HG03066 (cell line): ENCODE data around the gene PLOD2.

Source experiments
- ATAC-seq: cut with Tn5 transposase; IDR thresholded peaks from one replicate; pipeline ENCODE4 v1.9.1; 2021; ENCODE audit warnings: low read depth; ENCODE audit not compliant: unreplicated experiment

Gene PLOD2

GRCh38 chr3:146104068-146104467 is 56.9 kb downstream of the PLOD2 start:
- no peak for ATAC-seq

DNA sequence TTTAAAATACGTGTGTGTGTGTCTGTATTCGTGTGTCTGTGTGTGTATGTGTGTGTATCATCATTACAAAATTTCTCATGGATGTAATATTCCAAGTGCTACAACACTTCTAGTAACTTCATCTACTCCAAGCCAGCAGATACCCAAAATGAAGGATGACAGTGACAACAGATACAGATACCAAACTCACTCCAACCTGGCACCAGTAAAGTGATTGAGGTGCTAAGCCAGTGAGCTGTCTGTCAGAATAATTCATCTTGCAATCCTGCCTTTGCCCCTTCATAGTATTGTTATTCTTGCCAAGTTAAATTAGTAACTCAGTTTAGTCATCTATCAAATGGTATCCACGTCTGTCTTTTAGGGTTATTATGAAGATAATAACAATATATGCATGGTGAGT is 58.1 kb downstream of the PLOD2 start:
- no peak for ATAC-seq

DNA sequence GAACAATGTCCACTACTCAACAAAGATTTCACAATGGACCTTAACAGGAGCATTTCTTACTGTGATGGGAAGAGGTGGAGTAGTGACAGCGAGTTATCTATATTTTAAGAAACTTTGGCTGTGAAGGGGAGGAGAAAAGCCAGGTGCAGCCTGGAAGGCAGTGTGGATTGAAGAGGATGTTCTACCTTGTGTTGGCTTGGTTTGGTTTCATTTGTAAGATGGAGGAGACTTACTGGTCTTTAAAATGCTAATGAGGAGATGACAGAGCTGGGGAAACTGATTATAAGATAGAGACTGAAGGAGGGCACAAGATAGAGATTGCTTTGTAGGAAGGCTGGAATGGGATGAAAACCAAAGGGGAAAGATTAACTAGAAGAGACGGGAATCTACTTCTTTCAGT is 59.4 kb downstream of the PLOD2 start:
- no peak for ATAC-seq

- no peak for ATAC-seq
Measured at GRCh38 chr3:146100825-146101444, 60.0 kb downstream of the PLOD2 start.

- no peak for ATAC-seq
Measured at GRCh38 chr3:146100180-146100579, 60.8 kb downstream of the PLOD2 start.

GRCh38 chr3:146099316-146099715 is 61.7 kb downstream of the PLOD2 start:
- ATAC-seq: no peak

DNA sequence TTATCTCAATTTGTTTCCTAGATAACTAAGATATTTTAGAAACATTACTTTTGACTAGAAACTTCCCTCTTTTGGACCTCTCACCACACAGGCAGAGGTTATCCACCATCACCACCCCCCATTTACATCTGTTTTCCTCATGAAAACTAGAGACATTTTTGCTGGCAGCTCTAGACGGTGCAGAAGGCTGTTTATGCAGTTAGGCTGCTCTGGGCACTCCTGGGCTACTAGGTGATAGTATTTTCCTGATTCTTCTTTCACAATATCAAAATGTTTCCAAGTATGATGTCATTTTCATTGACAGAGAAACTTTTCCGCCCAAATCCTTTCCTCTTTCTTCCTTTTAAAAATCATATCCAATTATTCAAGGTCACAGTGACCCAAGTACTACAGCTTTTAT is 67.1 kb downstream of the PLOD2 start:
- ATAC-seq: no peak

- no peak for ATAC-seq
Measured at GRCh38 chr3:146092230-146092629, 68.8 kb downstream of the PLOD2 start.

GRCh38 chr3:146091397-146091796 is 69.6 kb downstream of the PLOD2 start:
- ATAC-seq: no peak

GRCh38 chr3:146090521-146090920 is 70.5 kb downstream of the PLOD2 start:
- no peak for ATAC-seq

DNA sequence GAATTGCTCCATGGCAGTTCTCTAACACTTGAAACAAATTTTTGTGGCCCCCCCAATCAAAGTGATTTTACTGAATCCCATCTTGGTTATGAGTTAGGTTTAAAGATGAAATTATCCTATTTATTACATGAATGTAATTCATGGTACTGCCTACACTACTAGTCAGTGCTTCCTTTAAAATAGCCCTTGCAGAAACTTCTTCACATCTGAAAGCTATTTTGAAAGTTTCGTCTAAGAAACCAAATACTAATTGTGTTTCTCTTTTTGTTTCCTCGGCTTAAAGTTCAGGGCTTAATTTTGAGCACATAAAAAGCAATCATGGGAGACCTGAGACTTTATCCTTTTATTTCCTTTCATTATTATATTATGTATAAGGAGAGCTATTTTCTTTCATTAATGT is 72.1 kb downstream of the PLOD2 start:
- no peak for ATAC-seq

DNA sequence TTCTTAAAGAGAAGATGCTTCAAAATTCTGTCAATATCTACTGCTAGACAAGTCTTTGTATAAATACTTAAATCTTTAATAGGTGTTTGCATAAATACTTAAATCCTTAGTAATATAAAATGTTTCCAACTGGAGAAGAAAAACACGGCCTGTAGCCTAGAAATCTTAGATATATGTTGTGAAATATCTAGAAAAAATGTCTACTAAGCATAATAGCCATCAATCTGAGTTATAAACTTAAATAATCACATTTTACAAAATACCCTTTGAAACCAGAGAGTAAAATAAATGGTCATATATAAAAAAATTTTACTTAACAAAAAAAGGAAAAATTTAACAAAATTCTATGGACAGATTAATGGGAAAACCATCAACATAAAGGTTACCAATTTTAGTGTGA is 73.9 kb downstream of the PLOD2 start:
- no peak for ATAC-seq

DNA sequence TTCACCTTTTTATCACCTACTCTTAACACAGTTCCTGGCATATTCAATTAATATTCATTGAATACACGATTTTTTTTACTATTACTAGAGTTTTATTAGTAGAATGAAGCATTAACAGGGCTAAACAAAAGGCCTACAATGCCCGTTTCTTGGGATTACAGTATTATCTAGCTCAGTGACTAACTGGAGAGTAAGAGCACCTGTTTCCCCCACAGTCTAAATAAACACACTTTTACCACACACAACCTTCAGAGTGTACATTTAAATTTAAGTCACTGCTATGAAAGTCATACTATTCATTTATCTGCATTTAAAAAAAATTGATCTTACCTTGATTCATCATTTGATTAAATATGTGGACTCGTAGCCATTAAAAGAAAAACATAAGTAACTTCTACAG is 74.8 kb downstream of the PLOD2 start:
- ATAC-seq: no peak

DNA sequence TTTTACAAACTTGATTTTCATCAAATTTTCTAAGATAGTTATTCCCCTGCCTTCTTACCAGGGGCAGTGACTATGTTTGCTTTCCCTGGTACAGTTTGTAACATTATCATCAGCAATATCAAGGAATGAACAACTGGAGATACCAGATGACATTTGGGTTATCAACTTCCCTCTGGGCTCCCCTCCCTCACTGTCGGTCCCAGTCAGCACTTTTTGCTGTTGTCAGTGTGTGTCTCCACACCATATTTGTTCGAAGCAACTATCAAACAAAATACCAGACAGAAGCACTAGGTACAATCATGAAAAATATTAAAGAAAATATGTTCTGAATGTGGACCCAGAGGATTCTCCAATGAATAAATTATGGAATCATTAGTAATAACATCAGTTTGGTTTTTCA is 75.3 kb downstream of the PLOD2 start:
- no peak for ATAC-seq

DNA sequence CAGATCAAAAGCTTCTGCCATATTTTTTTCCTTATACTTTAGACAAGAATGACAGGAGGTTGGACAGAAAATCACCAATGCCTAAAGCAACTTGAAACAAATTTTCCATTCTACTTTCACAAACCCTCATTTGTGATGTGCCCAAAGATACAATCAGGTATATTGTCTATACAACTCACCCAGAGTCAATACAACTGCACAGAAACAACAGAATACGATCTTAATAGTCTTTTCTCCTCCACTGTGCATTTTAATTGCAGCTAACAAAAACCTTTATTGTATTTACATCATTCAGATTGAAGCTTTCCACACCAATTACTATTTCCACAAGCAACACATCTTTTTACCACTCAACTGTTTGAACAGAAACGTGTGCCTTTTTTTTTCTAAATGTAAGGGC is 80.4 kb downstream of the PLOD2 start:
- no peak for ATAC-seq

DNA sequence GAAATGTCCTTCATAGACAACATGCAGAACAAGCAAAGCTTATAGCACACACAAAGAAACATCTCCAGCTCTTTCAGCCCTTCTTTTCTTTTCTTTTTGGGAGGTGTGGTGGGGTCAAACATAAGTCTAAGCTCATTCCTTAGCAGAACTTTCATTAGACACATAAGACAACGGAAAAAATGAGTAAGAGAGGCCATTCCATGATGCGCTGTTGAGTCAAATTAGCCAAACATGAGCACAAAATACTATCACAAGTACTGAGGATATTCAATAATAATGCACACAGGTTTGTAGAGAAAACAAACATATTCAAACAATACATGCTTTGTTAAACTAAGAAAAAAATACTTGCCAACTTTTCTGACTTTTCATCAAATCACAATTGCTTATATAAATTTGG is 83.0 kb downstream of the PLOD2 start:
- ATAC-seq: no peak

DNA sequence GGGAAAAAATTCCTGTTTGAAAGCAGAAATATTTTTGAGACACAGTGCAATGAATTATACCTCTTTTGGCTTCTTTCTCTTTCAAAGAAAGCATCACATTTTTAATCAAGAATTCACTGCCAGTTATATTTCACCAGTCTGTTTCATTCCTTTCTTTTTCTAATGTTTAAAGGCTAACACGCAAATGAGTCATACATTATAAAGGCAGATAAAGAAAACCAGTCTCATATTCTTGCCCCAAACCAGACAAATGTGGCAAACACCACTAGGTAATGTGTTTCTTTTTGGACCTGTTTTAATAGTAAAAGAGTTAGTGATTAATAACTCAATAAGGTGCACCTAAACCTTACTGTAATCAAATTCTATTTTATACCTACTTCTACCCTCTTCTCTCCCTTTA is 83.8 kb downstream of the PLOD2 start:
- ATAC-seq: no peak

- ATAC-seq: no peak
Measured at GRCh38 chr3:146072824-146073223, 88.2 kb downstream of the PLOD2 start.

DNA sequence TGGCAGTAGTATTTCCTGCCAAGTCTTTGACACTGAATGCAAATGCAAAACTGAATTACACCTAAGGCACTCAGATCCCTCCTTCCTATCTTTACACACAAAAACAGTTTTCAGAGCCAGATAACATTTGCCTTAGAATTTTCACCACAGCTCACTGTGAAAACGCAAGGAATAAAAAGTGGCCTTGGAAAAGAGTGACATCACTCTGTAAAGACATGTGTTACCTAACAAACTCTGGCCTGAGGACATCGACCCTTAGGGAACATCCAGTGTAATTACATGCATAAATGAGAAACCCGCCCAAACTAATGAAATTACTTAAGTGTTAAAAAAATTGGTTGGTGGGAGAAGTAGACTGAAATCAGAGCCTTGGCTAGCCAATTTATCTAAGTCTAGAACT is 88.9 kb downstream of the PLOD2 start:
- no peak for ATAC-seq

- ATAC-seq: no peak
Measured at GRCh38 chr3:146071632-146072031, 89.4 kb downstream of the PLOD2 start.

DNA sequence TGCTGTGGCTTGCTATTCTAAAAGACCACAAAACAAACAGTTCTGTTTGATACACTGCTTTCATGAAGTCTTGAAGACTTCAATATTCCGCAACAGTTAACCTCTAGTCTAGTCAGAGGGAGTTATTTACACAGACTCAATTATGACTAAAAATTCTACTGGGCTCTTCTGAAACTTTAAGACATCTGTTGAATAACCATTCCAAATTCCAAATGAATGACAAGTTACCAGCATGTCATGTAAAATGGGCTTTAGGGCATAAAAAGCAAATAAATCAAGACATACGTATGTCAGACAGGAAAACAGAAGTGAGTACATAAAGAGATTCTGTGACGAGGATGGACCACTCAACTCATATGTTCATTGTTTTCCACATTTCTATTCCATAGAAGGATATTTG is 93.9 kb downstream of the PLOD2 start:
- ATAC-seq: no peak

- no peak for ATAC-seq
Measured at GRCh38 chr3:146065573-146066006, 95.4 kb downstream of the PLOD2 start.

- no peak for ATAC-seq
Measured at GRCh38 chr3:146058241-146058640, 102.7 kb downstream of the PLOD2 start.
